Measurements from ENCODE around the gene RAB3A.
A peak's percentile ranks its signal among the peaks of the same experiment; 100 is the strongest.

Gene RAB3A

DNA sequence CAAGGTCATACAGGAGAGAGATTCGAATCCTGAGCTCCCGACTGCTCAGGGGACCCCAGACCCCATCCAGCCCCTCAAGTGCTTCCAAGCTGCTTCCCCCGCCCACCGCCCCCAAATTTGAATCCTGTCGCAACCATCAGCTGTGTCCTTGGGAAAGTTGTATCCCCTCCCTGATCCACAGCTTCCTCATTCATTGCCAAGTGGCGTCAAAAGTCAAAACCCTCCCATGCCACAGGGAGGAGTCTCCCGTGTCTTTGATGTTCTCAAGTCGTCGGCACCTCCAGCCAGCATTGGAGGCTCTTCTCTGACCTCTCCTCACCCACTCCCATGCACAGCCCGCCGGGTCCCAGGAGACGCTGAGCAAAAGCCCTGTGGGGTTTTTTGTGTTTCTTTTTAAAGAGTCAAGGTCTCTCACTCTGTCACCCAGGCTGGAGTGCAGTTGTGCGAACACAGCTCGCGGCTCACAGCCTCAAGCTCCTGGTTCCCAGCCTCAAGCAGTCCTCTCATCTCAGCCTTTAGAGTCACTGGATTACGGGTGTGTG, 33.1 kb downstream of the RAB3A start:
- Histone ChIP-seq H3K36me3 (peaks cover 21% of the 10 kb centered on the region), H3K27me3 (peaks cover 15% of the 10 kb centered on the region), H3K9me3 (no peaks in the 10 kb centered on the region), H3K4me3 (ENCODE audit: low read depth, low read length) (no peak overlapping the region), H3K4me1 (peaks cover 4% of the 10 kb centered on the region)
- no peak for DNase-seq
- TF ChIP-seq, protein P1, sequence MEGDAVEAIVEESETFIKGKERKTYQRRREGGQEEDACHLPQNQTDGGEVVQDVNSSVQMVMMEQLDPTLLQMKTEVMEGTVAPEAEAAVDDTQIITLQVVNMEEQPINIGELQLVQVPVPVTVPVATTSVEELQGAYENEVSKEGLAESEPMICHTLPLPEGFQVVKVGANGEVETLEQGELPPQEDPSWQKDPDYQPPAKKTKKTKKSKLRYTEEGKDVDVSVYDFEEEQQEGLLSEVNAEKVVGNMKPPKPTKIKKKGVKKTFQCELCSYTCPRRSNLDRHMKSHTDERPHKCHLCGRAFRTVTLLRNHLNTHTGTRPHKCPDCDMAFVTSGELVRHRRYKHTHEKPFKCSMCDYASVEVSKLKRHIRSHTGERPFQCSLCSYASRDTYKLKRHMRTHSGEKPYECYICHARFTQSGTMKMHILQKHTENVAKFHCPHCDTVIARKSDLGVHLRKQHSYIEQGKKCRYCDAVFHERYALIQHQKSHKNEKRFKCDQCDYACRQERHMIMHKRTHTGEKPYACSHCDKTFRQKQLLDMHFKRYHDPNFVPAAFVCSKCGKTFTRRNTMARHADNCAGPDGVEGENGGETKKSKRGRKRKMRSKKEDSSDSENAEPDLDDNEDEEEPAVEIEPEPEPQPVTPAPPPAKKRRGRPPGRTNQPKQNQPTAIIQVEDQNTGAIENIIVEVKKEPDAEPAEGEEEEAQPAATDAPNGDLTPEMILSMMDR (IDR thresholded peaks at IDR 0.05; ENCODE audit: low read depth, low read length): no peak

GRCh38 chr19:18168673-18169381, 35.0 kb downstream of the RAB3A start:
- Histone ChIP-seq H3K4me3 (ENCODE audit: low read depth, low read length) (no peak overlapping the region), H3K27me3 (no peaks in the 10 kb centered on the region), H3K4me1 (peaks cover 4% of the 10 kb centered on the region), H3K9me3 (no peaks in the 10 kb centered on the region), H3K36me3 (peaks cover 26% of the 10 kb centered on the region)
- DNase-seq: no peak
- TF ChIP-seq, protein P1 (IDR thresholded peaks at IDR 0.05; ENCODE audit: low read depth, low read length): no peak

- H3K36me3 ChIP-seq: peaks cover 33% of the 10 kb centered on the region
- DNase-seq: peak; percentile 68
Observed at GRCh38 chr19:18167975-18168645, 35.7 kb downstream of the RAB3A start.

GRCh38 chr19:18167011-18167410, 36.8 kb downstream of the RAB3A start:
- H3K36me3 ChIP-seq: peaks cover 41% of the 10 kb centered on the region
- H3K4me1 ChIP-seq: no peaks in the 10 kb centered on the region
- TF ChIP-seq, protein P1 (IDR thresholded peaks at IDR 0.05; ENCODE audit: low read depth, low read length): no peak
- no peaks in the 10 kb centered on the region for H3K9me3 ChIP-seq
- DNase-seq: no peak
- H3K4me3 ChIP-seq (ENCODE audit: low read depth, low read length): no peak overlapping the region
- H3K27me3 ChIP-seq: no peaks in the 10 kb centered on the region

More at GRCh38 chr19:18167975-18168645, 35.7 kb downstream of the RAB3A start:
- TF ChIP-seq, protein P1 (IDR thresholded peaks at IDR 0.05; ENCODE audit: low read depth, low read length): peak; percentile 85
- Histone ChIP-seq H3K9me3 (no peaks in the 10 kb centered on the region), H3K4me1 (no peaks in the 10 kb centered on the region), H3K27me3 (no peaks in the 10 kb centered on the region), H3K4me3 (ENCODE audit: low read depth, low read length) (no peak overlapping the region)

- Histone ChIP-seq H3K4me1 (peaks cover 3% of the 10 kb centered on the region; the same call in 1 of the 2 replicates), H3K36me3 (peaks cover 46% of the 10 kb centered on the region), H3K4me3 (ENCODE audit: low read depth, low read length) (no peak overlapping the region), H3K27me3 (no peaks in the 10 kb centered on the region), H3K9me3 (no peaks in the 10 kb centered on the region)
- no peak for DNase-seq
- TF ChIP-seq, protein P1 (IDR thresholded peaks at IDR 0.05; ENCODE audit: low read depth, low read length): no peak
Observed at GRCh38 chr19:18165794-18166544, 37.9 kb downstream of the RAB3A start.
